GM19455 (cell line): ENCODE data around the gene PLCB4.

Experiments
- ATAC-seq: cut with Tn5 transposase; IDR thresholded peaks from one replicate; pipeline ENCODE4 v1.9.1; 2021; ENCODE audit not compliant: unreplicated experiment

Gene PLCB4

DNA sequence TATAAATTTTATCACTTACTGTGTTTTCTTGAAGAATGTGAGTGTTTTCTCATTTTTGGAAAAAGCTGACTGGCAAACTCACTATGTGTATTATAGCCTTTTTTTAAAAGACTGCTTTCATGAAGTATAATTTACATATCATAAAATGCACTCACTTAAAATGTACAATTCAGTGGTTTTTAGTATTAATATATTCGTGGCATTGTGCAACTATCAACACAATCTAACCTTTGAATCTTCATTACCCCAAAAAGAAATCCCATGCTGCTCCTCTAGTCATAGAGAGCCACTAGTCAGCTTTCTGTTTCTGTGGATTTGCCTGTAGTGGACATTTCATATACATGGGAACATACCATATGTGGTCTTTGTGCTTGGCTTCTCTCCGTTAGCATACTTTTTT, 143.8 kb downstream of the PLCB4 start:
- no peak for ATAC-seq

DNA sequence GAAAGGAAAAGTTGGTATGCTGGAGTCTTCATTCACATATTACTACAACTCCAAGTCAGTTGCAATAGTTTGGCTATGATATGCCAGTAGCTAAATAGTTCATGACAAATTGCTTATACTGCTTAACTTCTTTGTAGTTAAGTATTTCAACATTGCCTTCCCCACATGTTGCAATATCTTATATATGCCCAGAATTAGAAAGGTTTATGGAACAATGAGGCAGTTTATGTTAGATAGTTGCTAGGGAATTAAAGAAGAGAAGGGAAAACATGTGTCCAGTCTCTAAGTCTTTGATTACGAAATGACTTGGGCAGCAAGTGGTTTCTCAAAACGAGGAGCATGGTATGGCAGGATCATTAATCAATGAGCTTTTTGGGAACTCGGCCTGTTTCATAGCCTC, 145.8 kb downstream of the PLCB4 start:
- no peak for ATAC-seq

DNA sequence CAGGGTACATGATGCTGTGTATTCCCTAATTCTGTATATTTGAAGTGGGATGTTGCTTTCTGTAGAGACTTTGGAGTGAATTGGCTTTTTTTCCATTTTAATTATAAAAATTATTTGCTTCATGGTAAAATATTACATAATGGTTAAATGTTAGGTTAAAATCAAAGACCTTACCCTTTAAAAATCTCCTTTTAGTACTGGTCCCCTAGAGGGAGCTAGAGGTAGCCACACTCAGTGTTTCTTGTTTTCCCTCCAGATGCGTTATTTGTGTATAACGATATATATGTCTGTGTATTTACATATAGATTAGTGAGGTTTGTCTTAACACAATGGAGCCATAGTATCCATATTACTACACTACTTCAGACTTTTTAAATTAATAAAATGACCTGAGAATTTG, 146.7 kb downstream of the PLCB4 start:
- ATAC-seq = no peak

DNA sequence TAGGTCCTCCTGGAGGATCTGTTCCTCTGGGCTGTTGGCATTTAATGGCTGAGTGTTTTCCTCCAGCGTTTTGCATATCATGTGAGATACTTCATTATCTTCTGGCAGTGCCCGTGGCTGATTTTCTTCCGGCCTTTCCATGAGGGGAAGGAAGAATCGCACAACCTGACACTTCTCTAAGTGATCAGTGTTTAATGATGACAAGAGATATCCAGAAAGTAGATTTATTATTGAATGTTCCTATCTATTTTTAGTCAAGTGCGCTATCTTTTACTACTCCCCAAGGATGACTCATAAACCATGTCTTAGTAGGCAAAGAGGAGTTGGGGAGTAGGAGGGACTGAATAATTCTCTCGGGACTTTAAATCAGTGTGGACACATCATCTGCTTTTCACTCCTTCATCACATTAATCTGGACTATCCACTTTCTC, 149.7 kb downstream of the PLCB4 start:
- no peak for ATAC-seq

DNA sequence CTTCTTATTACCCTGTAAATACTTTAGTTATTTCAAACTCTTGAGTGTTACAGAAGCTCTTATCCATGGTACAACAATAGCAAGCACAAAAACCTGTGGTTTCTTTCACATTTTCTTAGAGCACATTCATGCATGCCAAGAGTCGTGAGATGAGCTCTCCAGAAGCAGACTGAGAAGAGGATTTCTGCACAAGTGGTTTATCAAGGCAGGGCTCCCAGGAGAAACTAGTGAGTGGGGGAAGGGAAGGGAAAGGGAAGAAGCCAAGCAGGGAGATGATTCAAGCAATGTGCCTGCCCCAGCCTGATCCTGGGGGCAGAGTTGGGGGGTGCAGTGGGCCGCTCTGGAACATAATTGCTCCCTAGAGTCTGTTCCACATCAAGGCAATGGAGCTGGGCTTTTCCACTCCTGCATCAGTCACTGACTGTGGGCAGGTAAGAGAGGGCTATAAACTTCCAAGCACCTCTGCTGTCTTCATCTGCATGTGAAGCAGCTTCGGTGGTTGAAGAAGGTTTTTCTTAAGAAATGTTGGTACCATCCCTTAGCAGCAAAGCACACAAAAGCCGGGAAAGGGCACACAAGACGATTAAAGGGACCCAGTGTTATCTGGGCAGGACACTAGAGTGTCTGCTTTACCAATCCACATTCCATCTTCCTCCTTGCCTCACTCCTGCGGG, 152.1 kb downstream of the PLCB4 start:
- ATAC-seq = no peak

DNA sequence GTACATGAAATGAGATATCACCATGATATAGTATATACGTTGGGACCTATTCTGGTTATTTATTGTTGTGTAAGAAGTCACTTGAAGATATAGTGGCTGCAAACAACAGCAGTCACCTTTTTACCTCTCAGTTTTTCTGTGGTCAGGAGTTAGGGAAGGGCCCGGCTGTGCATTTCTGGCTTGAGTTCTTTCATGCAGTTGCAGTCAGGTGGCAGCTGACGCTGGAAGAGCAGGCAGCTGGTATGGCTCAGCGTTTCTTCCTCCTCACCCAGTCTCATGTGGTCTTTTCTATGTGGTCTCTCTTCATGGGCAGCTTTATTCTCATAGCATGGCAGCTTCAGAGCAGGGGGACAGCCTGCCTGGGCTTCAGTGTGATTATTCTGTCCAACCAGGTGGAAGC, 154.4 kb downstream of the PLCB4 start:
- ATAC-seq = no peak

DNA sequence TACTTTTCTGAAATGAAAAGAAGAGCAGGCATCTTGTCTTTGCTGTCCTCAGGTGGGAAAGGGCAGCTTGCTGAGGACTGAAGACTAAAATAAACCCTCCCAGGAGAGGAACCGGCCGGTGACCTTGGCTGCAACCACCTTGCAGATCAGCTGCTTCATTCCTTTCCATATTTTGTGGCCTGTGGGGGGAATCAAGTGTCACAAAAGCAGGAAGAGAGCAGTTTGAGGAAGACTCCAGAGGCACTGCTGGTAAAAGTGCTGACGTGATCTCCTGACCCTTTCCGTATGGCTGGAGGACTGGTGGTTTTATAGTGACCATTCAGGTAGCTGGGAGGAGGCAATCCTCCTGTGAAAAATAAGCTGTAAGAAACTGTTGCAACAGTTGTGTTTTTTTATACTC, 157.0 kb downstream of the PLCB4 start:
- no peak for ATAC-seq

DNA sequence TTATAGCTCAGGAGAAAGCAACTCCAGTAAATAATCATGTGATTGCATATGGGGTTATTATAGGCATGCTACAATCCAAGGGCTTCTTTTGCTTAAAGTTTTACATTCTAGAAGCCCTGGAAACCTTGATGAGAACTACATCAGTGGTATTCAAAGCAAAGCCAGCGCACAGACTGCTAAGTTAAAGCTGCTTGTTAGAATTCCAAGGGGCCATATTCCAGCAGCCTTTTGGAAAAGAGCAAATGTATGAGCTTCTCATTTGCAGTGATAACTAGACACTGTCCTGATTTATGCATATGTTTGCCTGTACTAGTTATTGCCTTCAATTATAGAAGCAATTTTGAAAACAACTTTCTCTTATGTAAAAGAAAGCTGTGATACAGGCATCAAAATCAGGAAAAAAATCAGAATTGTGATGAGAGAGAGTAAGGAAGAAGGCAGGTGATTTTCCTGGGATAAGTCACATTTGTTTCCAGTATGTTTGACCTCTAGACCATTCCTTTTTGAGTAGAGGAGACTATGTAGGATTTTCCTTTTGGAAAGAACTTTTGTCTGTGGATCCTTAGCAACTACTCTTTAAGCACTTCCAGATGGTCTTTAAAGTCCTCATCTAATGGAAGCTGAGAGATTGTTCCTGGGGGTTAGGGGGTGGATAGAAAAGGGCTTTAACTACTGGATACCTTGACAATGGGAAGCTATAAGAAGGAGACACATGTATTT, 159.2 kb downstream of the PLCB4 start:
- ATAC-seq = no peak

DNA sequence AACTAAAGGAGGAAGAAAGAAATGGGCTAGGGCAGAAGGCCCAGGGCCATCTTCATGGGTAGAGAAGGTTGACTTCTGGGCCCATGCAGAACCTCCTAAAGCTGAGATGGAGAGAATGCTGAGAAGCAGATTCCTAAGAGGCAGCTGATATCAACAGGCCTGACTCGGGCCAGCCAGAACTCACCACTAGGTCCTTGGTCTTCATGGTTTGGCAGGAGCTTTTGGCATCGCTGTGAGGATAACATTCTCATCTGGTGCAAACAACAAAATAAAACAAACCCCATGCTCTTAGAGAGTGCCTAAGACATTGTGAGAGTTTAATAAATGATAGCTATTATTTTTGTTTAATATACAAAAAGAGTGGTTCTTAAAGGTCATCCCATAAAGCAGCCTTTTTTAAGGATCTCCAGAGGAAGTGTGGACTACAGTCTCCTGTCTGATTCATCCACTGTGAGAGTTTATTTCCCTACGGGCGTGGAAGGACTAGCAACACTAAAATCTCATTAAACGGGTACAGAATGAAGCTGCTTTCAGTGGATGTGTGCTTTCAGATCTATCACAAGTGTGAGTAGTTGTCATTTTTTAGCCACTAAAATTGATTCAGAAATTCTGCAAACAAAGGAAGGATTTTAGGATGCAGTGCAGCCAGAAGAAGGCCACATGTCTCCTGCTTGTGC, 160.0 kb downstream of the PLCB4 start:
- ATAC-seq = no peak

DNA sequence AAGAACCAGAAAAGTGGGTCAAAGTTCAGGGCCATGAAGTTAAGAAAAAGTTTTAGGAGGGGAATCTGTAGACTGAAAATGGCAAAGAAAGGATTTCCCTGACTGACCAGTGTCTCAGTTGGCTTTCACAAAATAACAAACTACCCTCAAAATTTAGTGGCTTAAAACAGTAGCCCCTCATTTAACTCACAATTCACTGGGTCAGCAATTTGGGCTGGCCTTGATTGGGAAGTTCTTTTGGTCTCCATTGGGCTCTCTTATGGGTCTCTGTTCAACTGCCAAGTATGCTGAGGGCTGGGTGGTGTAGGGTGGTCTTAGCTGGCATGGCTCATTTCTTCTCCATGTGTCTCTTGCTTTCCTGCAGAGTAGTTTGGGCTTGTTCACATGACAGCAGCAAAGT, 161.5 kb downstream of the PLCB4 start:
- no peak for ATAC-seq

DNA sequence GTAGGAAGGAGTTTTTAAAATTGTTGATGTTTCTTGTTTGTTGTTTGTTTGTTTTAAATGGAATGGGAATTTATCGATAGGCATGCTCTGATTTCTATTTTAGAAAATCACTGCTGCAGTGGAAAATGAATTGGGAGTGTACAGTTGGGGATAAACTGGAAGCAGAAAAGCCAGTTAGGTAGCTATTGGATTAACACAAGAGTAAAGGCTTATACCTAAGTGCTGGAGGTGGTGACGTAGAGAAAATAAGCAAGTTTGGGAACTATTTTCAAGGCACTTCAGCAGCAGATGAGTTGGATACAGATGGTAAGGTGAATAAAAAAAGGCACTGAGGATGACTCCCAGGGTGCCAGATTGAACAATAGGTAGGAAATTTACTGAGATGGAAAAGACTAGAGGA, 164.9 kb downstream of the PLCB4 start:
- ATAC-seq = no peak

DNA sequence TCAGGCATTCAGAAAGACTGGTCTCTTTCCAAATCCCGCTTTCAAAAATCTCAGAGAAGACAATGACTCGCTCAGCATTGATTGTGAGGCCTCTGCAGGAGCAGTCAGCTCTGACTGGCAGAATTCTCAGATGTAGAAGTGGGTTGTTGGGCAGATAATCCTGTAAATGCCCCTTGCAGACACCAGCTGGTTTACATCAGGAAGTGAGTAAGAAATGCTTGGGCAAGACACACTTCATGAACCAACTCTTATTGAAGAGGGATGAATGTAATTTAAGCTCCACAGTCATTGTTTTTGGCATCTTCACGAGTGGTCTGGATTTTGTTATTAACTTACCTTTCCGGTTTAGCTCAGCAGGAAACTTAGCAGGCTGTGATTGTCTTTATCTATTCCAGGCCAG, 166.6 kb downstream of the PLCB4 start:
- ATAC-seq = no peak

DNA sequence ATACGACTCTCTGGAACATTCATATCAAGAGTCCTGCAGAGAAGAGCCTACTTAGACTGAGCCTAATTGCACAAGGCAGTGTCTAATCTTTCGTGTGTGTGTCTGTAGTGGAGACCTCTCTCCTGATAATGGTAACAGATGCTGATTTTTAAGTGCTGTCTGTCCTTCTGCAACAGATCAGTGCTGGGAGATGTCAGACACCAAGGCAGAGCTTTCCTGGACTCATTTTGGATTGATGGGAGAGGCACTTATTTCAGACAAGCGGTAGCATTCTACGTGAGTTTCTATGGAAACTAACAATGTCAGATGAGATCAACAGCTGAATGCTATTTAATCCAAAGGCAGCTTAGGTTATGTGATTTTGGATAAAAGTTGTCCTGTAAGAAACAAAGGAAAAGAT, 167.6 kb downstream of the PLCB4 start:
- ATAC-seq = no peak

DNA sequence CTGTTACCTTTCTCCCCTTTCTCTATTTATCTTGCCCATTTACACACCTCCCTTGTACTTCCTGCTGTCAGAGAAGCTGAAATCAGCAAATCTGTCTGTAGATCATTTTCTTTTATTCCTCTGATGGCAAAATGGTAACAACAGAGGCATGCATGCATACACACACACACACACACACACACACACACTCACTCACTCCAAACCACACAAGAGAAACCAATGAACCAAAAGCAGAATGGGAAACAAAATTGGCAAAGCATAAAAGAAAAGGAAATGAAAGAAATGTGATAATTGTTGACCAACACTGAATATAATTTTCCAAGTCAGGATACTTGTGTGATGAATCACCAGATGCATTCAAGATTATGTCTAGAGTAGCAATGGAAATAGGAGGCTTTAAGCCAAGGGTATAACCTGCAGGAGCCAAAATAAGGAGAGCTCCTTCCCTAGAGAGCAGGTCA, 172.4 kb downstream of the PLCB4 start:
- no peak for ATAC-seq

DNA sequence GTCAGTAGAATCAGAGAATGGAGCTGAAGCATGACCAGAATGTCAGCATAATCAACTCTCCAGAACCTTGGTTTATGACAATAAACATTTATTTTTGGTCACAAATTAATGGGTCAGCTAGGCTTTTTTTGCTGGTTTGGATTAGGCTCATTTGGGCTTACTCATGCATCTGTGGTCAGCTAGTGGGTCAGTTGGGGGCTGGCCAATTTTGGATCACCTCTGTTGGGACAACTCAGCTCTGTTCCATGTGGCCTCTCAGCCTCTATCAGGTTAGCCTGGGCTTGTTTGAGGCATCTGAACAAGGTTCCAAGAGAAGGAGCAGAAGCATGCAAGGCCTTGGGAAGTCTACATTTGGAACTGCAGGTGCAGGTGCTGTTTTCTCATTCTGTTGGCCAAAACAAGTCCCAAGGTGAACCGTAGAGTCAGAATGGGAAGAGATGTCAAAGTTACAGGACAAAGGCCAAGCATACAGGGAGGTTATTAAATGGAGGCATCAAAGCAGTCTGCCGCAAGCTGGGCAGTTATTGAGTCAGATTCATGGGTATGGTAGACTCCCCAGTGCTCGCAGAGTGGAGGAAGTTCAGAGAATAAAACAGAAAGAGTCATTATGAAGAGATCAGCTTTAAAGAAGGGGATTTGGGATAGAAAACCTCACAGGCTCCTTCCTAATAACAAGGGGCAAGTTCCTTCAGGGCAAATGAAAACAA, 173.0 kb downstream of the PLCB4 start:
- no peak for ATAC-seq

DNA sequence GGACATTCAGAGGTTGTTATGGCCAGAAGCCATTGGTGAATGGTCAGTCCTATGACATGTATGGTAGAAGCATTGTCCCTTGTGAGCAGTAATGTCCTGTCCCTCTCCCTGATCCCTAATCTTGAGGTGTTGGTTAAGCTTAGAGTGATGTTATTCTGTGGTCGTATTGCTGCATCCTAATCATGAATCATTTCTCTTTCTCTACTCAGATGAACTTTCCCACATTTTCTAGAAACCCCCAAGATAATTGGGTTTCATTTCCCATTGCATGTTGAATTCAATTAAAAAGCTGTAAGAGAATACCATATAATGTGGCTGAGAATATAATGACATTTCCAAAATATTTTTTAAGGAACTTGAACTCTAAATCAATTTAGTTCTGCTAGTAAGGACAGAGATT, 175.1 kb downstream of the PLCB4 start:
- no peak for ATAC-seq

DNA sequence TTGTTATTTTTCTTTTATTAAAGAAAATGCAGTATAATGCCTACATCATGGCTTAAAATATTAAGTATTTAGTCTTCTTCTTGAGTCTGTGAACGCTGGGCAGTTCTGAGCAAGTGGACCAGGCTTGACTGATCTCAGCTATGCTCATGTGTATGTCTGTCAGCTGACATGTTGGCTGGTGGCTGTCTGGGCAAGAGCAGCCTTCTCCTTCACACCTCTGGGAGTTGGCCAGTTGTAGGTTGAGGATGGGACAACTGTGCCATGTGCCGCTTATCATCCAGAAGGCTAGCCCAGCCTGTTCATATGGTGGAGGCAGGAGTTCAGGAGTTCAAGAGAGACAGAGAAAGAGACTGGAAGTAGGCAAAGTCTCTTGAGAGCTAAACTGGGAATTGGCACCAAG, 175.9 kb downstream of the PLCB4 start:
- ATAC-seq = no peak

DNA sequence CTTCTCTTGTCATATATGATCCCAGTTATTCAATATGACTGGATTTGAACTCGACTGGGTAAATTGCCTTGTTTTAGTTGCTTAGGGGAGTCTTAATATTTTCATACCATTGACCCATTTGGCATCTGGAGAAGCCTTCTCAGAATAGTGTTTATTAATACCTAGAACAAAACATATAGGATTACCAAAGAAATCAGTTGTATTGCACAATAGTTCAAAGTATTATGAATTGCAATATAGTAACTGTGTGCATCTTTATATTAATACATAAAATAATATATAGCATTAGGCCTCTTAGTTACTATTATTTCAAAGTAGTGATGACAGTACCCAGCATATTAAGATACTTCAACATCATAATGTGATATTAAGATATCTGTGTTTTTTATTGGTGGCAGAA, 177.8 kb downstream of the PLCB4 start:
- ATAC-seq = no peak

DNA sequence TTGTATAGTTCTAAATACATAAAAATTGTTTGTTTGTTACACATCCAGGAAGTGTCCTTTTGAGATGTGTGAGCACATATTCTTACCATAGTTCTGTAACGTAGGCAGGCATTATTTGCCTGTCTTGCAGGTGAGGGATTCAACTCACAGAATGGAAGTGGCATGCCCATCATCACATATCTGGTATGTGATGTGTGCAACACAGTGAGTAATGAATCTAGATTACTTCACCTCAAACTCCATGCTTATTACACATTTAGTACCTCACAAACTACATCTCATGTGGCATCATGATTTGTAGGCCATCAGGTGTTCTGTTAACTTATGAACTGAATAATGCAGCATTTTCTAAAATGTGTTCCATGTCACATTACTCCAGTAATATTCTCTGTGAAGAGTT, 181.6 kb downstream of the PLCB4 start:
- ATAC-seq = no peak

DNA sequence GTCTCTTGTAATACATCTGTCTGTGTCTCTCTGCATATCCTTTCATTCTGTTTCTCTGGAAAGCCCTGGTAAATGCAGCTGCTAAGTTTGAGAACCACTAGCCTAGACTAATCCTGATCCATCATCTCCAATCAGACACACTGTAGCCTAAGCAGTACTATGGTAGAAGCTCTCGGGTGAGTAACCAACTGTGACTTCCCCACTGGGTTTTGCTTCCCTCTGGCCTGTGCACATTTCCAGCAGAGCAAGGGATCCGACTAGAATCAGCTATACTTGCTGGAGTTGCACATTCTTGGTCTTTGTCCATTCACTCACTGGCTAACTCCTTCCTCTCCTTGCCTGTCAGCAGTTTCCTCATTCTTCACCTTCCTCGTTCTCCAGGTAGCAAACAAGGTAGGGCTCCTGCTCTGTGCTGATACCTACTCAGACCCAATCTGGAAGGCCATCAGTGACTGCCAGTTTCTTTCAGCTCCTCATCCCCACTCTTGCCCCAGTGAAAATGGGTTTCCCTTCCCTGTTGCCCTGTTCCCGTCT, 184.2 kb downstream of the PLCB4 start:
- ATAC-seq = no peak

DNA sequence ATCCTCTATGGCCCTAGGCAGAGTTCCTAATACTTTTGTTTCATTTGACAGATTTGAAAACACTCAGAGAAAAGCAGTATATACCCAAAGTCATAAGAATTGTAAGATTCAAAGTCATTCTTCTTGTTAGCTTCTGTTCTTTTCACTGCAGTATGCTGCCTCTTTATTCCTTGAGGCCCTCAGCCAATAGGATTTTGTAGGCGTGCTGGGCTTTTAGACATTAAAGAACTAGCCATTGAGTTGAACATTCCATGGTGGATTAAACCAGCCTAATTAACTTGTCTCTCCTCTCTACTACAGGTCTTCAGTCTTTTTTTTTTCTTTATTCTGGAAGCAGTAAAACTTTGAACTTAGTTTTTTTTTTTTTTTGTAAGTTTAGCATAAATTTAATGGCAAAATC, 186.3 kb downstream of the PLCB4 start:
- ATAC-seq = no peak
